ENCODE data around the gene FBXO42.
"Not testable (repeated sequence)": the region's sequence is repeated elsewhere in the genome, so short reads cannot be mapped to it uniquely, and the experiment has no call there.

Gene FBXO42

GRCh38 chr1:16229976-16230740, 122.1 kb downstream of the FBXO42 start:
- no peak for TF ChIP-seq CTCF (IDR thresholded peaks at IDR 0.05; ENCODE audit: low read depth, low read length, missing control alignments)
- no peak overlapping the region for H3K4me3 ChIP-seq (ENCODE audit: low read depth, low read length)
- no peak for DNase-seq (ENCODE audit: low read depth)

GRCh38 chr1:16226490-16227179, 125.6 kb downstream of the FBXO42 start:
- no peak overlapping the region for H3K4me3 ChIP-seq (ENCODE audit: low read depth, low read length)
- DNase-seq (ENCODE audit: low read depth): no peak
- no peak for TF ChIP-seq CTCF (IDR thresholded peaks at IDR 0.05; ENCODE audit: low read depth, low read length, missing control alignments)

- DNase-seq (ENCODE audit: low read depth): no peak
- no peak overlapping the region for H3K4me3 ChIP-seq (ENCODE audit: low read depth, low read length)
- TF ChIP-seq CTCF (IDR thresholded peaks at IDR 0.05; ENCODE audit: low read depth, low read length, missing control alignments): no peak
These were observed 126.2 kb downstream of the FBXO42 start for GRCh38 chr1:16226129-16226489.

GRCh38 chr1:16224472-16224871, 127.8 kb downstream of the FBXO42 start:
- no peak overlapping the region for H3K4me3 ChIP-seq (ENCODE audit: low read depth, low read length)
- no peak for TF ChIP-seq CTCF (IDR thresholded peaks at IDR 0.05; ENCODE audit: low read depth, low read length, missing control alignments)
- no peak for DNase-seq (ENCODE audit: low read depth)

- DNase-seq (ENCODE audit: low read depth); H3K4me3 ChIP-seq (ENCODE audit: low read depth, low read length): not testable (repeated sequence)
These were observed 129.6 kb downstream of the FBXO42 start for GRCh38 chr1:16222716-16223115.

- DNase-seq (ENCODE audit: low read depth): no peak
- TF ChIP-seq CTCF (IDR thresholded peaks at IDR 0.05; ENCODE audit: low read depth, low read length, missing control alignments): no peak
- H3K4me3 ChIP-seq (ENCODE audit: low read depth, low read length): no peak overlapping the region
These were observed 130.8 kb downstream of the FBXO42 start for GRCh38 chr1:16221499-16221898.

GRCh38 chr1:16219968-16220500, 132.2 kb downstream of the FBXO42 start:
- no peak overlapping the region for H3K4me3 ChIP-seq (ENCODE audit: low read depth, low read length)
- no peak for TF ChIP-seq CTCF (IDR thresholded peaks at IDR 0.05; ENCODE audit: low read depth, low read length, missing control alignments)
- no peak for DNase-seq (ENCODE audit: low read depth)

All from GM12864 (cell line).